ENCODE data around the gene XXYLT1.

Gene XXYLT1

DNA sequence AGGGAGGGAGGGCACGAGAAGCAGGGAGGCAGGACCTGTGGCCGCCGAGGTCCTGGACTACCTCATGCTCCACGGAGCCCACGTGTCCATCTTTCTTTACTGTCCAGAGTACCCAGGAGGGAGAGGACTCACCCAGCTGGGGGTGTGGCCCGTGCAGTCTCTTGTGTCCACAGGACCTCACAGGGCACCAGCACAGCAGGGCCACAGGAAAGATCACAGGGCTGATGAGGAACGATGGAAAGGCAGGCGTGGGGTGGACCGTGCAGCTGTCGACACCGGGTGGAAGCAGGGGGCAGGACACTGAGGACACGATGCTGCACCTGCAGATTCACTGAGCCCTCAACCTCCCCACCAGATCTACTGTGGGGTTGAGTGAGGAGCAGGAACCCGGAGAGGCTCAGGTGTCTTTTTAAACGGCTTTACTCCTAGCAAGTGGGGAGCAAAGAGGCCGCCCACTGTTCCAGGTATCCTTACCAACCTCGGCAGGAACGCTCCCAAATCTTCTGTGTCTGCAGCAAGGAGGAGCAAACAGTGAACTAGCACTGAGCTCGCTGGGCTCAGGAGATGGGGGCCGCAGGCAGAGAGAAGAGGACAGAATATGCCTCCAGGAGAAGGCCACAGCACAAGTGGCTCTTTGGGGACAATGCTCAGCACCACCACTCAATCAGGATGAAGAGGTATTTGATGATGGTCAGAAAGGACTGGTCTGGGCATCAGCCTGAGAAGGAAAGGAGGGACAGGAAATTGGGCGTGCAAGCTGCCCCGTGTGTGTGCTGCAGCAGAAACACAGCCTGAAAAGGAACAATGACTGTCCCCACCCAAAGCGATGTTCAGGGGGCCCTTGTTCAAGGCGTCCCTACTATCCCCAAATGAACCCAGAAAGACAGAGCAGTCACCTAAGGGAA lies 198.8 kb downstream of the XXYLT1 start:
- Histone ChIP-seq H3K9me2 (replicated peaks; ENCODE audit: control insufficient read depth, low read length) (no peaks in the 10 kb centered on the region), H3K27ac (ENCODE audit: low read depth, low read length) (no peak overlapping the region), H3K79me2 (ENCODE audit: control insufficient read depth, low read length) (no peaks in the 10 kb centered on the region), H3K9me3 (ENCODE audit: control insufficient read depth, insufficient read depth, low read length) (no peaks in the 10 kb centered on the region), H3K36me3 (ENCODE audit: control insufficient read depth, low read length) (no peaks in the 10 kb centered on the region; the same call in 1 of the 2 replicates), H3K27me3 (ENCODE audit: control insufficient read depth, low read length) (no peaks in the 10 kb centered on the region), H3K4me3 (ENCODE audit: low read length) (no peak overlapping the region), H3K4me2 (ENCODE audit: low read length) (no peak overlapping the region), H4K20me1 (ENCODE audit: control insufficient read depth, insufficient read depth, low read depth, low read length) (no peaks in the 10 kb centered on the region), H3K4me1 (ENCODE audit: control insufficient read depth, low read length) (no peaks in the 10 kb centered on the region), H3F3A (ENCODE audit: control insufficient read depth, insufficient read depth) (no peaks in the 10 kb centered on the region)
- TF ChIP-seq EZH2phosphoT487 (IDR thresholded peaks at IDR 0.05; ENCODE audit: borderline replicate concordance, low read length) = no peak
- TF ChIP-seq, protein P1, sequence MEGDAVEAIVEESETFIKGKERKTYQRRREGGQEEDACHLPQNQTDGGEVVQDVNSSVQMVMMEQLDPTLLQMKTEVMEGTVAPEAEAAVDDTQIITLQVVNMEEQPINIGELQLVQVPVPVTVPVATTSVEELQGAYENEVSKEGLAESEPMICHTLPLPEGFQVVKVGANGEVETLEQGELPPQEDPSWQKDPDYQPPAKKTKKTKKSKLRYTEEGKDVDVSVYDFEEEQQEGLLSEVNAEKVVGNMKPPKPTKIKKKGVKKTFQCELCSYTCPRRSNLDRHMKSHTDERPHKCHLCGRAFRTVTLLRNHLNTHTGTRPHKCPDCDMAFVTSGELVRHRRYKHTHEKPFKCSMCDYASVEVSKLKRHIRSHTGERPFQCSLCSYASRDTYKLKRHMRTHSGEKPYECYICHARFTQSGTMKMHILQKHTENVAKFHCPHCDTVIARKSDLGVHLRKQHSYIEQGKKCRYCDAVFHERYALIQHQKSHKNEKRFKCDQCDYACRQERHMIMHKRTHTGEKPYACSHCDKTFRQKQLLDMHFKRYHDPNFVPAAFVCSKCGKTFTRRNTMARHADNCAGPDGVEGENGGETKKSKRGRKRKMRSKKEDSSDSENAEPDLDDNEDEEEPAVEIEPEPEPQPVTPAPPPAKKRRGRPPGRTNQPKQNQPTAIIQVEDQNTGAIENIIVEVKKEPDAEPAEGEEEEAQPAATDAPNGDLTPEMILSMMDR (IDR thresholded peaks at IDR 0.05; ENCODE audit: low read depth, low read length, poor library complexity, severe bottlenecking) = no peak

DNA sequence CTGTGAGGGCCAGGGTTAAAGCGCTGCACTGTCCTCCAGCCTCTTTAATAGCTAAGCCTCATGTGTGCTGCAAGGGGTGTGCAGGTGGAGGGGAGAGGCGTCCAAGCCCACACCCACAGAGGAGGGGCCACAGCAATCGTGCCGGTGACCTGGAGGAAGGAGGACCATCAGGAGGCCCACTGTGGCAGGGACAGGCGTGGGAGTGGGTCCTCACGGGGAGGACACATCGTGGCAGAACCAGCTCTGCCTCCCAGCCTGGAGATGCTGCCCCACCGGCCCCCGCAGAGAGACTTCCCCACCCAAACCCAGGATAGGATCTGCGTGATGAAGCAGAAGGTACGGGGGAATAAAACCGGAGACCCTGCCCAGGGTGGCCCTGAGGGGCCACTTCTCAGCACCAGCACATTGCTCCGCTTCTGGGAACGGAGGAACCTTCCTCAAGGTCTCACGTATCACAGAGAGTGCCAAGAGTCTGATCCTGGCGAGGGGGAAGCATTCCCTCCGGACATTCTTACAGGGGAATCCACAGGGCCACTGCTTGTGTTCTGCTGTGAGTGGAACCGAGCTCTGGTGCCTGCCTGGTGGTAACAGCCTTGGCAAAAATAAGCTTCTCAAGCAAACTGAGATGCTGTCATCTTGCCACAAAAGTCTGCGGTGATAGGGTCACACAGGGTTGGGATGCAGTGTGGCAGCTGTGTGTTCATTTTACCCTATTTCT lies 199.8 kb downstream of the XXYLT1 start:
- H3K4me2 ChIP-seq (ENCODE audit: low read length) = no peak overlapping the region
- H3K9me3 ChIP-seq (ENCODE audit: control insufficient read depth, insufficient read depth, low read length) = no peaks in the 10 kb centered on the region
- 0 out of 2 replicates have a peak, but pooled peaks cover 3% of the 10 kb centered on the region for H3F3A ChIP-seq (ENCODE audit: control insufficient read depth, insufficient read depth)
- no peaks in the 10 kb centered on the region for H3K79me2 ChIP-seq (ENCODE audit: control insufficient read depth, low read length)
- H3K4me3 ChIP-seq (ENCODE audit: low read length) = no peak overlapping the region
- H3K27ac ChIP-seq (ENCODE audit: low read depth, low read length) = no peak overlapping the region
- H3K4me1 ChIP-seq (ENCODE audit: control insufficient read depth, low read length) = no peaks in the 10 kb centered on the region
- H4K20me1 ChIP-seq (ENCODE audit: control insufficient read depth, insufficient read depth, low read depth, low read length) = no peaks in the 10 kb centered on the region
- no peaks in the 10 kb centered on the region; the same call in 1 of the 2 replicates for H3K36me3 ChIP-seq (ENCODE audit: control insufficient read depth, low read length)
- H3K27me3 ChIP-seq (ENCODE audit: control insufficient read depth, low read length) = no peaks in the 10 kb centered on the region
- TF ChIP-seq, protein P1 (IDR thresholded peaks at IDR 0.05; ENCODE audit: low read depth, low read length, poor library complexity, severe bottlenecking) = no peak
- no peak for TF ChIP-seq EZH2phosphoT487 (IDR thresholded peaks at IDR 0.05; ENCODE audit: borderline replicate concordance, low read length)
- no peaks in the 10 kb centered on the region for H3K9me2 ChIP-seq (replicated peaks; ENCODE audit: control insufficient read depth, low read length)

DNA sequence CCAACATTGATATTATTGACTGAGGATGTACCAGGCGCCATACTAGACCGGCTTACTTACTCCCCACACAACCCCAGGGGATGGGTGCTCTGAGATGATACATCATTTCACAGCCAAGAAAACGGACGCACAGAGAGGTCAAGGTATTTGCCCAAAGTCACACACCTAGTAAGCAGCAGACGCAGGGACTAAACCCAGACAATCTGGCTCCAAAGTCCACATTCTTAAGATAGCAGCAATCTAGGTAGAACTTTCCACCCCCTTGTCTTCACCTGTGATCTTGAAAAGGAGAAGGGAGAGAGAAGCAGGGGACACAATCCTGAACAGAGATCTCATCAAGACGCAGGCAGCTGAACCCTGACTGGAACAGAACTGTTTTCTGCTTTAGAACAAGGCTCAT lies 200.6 kb downstream of the XXYLT1 start:
- no peaks in the 10 kb centered on the region for H4K20me1 ChIP-seq (ENCODE audit: control insufficient read depth, insufficient read depth, low read depth, low read length)
- 0 out of 2 replicates have a peak, but pooled peaks cover 3% of the 10 kb centered on the region for H3F3A ChIP-seq (ENCODE audit: control insufficient read depth, insufficient read depth)
- H3K9me3 ChIP-seq (ENCODE audit: control insufficient read depth, insufficient read depth, low read length) = no peaks in the 10 kb centered on the region
- H3K27me3 ChIP-seq (ENCODE audit: control insufficient read depth, low read length) = no peaks in the 10 kb centered on the region
- H3K36me3 ChIP-seq (ENCODE audit: control insufficient read depth, low read length) = no peaks in the 10 kb centered on the region; the same call in 1 of the 2 replicates
- TF ChIP-seq, protein P1 (IDR thresholded peaks at IDR 0.05; ENCODE audit: low read depth, low read length, poor library complexity, severe bottlenecking) = no peak
- no peak for TF ChIP-seq EZH2phosphoT487 (IDR thresholded peaks at IDR 0.05; ENCODE audit: borderline replicate concordance, low read length)
- H3K4me1 ChIP-seq (ENCODE audit: control insufficient read depth, low read length) = no peaks in the 10 kb centered on the region
- H3K27ac ChIP-seq (ENCODE audit: low read depth, low read length) = no peak overlapping the region
- no peaks in the 10 kb centered on the region for H3K9me2 ChIP-seq (replicated peaks; ENCODE audit: control insufficient read depth, low read length)
- H3K79me2 ChIP-seq (ENCODE audit: control insufficient read depth, low read length) = no peaks in the 10 kb centered on the region
- H3K4me2 ChIP-seq (ENCODE audit: low read length) = no peak overlapping the region
- no peak overlapping the region for H3K4me3 ChIP-seq (ENCODE audit: low read length)

Data from DOHH2 (cell line).